Stimulated activated CD4-positive, alpha-beta T cell treated with anti-CD3 and anti-CD28 coated beads, Interleukin-1b, Interleukin-23, amount 100 ng/mL, for 4 hours (primary cell): ENCODE measurements around the gene ASS1.
"Not testable (repeated sequence)": the region's sequence is repeated elsewhere in the genome, so short reads cannot be mapped to it uniquely, and the experiment has no call there.

ENCODE experiments used
- DNase-seq, 2 donors: peaks; one replicate each; pipeline ENCODE4 v3.0.0-alpha.2; 2020; ENCODE audit warnings: low read depth in 2 of 2

ASS1 gene

DNA sequence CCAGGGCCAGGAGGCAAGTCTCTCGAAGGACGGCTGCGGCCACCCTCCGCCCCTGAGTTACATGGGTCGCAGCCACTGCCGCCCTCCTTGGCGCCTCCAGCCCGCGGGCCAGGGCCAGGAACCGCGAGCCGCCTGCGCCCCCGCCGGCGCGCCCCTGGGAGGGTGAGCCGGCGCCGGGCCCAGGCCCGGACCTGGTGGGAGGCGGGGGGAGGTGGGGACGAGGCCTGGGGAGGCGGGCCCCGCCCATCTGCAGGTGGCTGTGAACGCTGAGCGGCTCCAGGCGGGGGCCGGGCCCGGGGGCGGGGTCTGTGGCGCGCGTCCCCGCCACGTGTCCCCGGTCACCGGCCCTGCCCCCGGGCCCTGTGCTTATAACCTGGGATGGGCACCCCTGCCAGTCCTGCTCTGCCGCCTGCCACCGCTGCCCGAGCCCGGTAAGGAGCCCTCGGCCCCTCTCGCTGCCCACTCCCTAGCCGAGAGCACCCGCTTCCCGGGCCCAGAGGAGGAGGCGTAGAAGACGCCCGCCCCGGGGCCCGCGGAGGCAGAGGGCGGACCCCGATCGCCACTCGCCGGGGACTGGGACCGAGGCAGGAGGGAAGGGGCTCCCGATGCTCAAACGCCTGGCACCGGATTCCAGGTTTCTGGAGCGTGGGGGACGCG lies at the start of gene ASS1:
TSS of gene ASS1 (plus strand) at position 397 of the 657 bp plus-strand sequence. CDS start 7,268 bp downstream, outside the sequence.
- peak; percentile 44 to 62 for DNase-seq

DNA sequence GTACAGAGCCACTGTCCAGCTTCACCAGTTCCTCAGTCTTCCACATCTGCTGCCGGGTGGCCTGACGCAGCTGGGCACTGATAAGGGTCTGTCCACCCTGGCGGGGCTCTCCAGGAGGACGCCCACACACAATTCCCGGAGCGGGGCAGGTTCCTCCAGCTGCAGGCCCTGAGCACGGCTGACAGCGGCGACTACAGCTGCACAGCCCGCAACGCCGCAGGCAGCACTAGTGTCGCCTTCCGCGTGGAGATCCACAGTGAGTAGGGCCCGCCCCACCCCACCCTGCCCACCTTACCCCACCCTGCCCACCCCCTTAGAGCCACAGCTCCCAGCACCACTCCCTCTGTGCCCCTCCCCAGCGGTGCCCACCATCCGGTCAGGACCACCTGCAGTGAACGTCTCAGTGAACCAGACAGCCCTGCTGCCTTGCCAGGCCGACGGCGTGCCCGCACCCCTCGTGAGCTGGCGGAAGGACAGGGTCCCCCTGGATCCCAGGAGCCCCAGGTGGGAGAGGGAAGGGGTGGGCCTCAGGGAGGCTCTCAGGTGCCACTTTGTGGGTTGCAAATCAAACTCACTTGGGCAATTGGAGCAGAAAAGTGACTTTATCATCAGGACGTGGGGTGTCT lies 48.8 kb upstream of the ASS1 start:
- no peak for DNase-seq

DNA sequence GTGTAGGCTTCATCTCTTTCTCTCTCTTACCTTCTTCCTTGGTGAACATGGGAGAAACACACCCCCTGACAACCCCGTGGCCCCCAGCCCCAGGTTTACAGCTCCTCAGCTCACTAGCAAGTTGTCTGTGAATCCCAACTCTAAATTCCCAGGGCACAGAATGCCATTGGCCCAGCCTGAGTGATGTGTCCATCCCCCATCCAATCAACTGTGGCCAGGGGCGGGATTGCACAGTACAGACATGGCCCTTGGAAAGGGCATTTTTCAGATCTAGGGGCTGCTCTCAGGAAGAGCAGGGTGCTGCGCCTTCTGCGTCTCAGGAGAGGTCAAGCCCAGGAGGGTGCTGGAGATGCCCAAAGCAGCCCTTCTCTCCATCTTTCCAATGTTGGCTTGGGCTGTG lies 48.2 kb upstream of the ASS1 start:
- DNase-seq, result no peak

GRCh38 chr9:130398487-130399240 lies 46.1 kb upstream of the ASS1 start:
- no peak for DNase-seq

- DNase-seq, result no peak
These were observed 45.0 kb upstream of the ASS1 start for GRCh38 chr9:130399768-130400167.

GRCh38 chr9:130400870-130401269 lies 43.9 kb upstream of the ASS1 start:
- DNase-seq, result no peak

- not testable (repeated sequence) for DNase-seq
These were observed 43.0 kb upstream of the ASS1 start for GRCh38 chr9:130401742-130402141.

DNA sequence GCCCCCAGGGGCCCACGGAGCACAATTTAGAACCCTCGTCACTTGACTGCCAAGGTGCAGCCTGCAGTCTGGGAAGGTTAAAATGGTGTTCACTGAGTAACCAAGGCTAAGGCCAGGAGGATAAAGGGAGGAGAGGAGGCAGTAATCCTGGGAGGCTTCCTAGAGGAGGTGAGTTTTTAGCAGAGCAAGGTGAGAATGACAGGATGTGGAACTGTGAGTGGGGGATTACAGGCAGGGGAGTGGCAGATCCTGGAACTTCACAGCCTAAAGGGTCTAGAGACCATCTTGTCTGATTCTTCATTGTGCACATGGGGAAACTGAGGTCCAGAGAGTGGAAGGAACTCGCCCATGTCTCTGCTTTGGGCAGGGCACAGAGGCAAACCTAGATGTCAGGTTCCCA lies 42.5 kb upstream of the ASS1 start:
- no peak for DNase-seq

GRCh38 chr9:130402645-130403440 lies 41.9 kb upstream of the ASS1 start:
- DNase-seq, result no peak

- no peak for DNase-seq
These were observed 39.0 kb upstream of the ASS1 start for GRCh38 chr9:130405657-130406257.

- no peak for DNase-seq
These were observed 38.4 kb upstream of the ASS1 start for GRCh38 chr9:130406278-130406895.

- no peak for DNase-seq
These were observed 36.7 kb upstream of the ASS1 start for GRCh38 chr9:130407916-130408663.

DNA sequence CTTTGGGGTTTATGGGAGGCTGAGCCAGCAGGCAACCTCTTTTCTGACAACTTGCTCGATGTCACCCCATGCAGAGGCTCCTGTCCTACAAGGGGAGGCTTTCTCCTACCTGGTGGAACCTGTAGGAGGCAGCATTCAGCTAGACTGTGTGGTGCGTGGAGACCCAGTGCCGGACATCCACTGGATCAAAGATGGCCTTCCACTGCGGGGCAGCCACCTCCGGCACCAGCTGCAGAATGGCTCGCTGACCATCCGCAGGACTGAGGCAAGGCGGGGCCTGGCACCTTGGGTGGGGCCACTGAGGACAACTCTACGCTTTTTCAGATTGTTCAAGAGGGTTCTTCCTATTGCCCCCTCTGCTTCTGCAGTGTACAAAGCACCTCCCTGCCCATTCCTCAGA lies 36.1 kb upstream of the ASS1 start:
- no peak for DNase-seq

GRCh38 chr9:130409246-130409645 lies 35.5 kb upstream of the ASS1 start:
- no peak for DNase-seq

DNA sequence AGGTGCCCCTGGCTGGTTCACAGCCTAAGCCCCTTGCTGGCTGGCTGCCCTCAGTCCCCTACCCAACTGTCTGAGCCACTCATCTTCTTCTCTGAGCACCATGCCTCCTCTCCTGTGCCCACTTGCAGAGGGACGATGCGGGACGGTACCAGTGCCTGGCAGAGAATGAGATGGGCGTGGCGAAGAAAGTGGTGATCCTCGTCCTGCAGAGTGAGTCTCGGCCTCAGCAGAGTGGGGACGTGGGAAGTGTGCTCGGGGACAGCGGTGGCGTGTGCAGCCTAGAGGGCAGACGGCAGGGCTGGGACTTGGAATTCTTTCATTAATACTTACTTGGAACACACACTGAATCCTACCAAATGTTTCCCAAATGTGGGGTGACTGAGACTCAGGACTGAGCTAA lies 34.3 kb upstream of the ASS1 start:
- no peak for DNase-seq

DNA sequence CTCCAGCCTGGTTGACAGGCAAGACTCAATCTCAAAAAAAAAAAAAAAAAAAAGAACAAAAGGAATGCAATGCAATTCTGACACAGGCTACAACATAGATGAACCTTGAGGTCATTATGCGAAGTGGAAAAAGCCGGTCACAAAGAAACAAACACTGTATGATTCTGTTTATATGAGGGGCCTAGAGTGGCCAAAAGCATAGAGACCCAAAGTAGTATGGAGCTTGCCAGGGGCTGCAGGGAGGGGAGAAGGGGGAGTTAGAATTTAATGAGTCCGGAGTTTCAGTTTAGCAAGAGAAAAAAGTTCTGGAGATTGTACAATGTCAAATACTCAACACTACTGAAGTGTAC lies 33.2 kb upstream of the ASS1 start:
- DNase-seq, result no peak

DNA sequence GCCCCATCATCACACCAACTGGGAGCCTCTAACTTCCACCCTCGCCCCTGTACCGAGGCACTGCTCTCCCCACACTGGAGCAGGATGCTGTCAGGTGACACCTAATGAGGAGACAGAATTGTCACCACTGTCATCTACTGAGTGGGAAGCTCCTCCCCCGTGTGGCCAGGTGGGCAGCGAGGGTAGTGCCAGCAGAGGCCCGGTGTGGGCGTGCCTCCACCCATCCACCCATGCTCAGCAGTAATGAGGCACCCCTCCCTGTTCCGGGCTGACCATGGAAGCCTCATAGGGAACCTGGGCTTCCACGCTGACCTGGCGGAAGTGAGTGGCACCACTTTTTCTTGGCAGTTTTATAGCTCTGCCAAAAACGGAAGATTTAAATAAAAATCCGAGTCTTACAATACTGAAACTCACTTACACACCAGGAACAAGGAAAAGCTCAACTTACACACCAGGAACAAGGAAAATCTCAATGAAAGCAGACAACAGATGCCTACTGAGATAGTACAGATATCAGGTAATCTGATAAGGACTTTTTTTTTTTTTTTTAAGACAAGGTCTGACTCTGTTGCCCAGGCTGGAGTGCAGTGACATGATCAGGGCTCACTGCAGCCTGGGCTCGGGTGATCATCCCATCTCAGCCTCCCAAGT lies 30.6 kb upstream of the ASS1 start:
- DNase-seq, result no peak

DNA sequence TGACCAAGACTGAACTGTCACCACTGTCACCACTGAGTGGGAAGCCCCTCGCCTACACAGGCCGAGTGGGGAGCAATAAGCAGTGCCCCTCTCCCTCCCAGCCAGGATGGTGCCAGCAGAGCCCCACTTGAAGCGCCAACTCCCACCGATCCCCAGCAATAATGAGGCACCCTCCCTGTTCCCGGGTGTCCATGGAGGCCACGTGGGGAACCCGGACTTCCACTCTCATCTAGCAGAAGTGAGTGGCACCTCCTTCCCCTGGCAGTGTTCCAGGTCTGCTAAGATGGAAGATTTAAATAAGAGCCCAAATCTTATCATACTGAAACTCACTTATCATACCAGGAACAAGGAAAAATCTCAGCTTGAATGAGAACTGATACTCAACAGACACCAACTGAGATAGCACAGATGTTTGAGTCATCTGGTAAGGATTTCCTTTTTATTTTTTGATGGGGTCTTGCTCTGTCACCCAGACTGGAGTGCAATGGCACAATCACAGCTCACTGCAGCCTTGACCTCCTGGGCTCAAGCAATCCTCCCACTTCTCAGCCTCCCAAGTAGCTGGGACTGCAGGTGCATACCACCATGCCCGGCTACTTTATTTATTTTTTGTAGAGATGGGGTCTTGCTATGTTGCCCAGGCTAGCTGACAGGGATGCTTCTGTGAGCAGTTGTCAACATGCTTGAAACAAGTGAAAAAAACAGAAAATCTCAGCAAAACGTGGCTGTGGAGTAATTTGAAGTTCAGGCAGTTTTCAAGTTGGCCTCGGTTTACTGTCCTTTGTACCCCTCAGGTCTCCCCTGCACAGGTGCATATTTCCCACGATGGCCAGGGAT lies 29.6 kb upstream of the ASS1 start:
- DNase-seq, result no peak

DNA sequence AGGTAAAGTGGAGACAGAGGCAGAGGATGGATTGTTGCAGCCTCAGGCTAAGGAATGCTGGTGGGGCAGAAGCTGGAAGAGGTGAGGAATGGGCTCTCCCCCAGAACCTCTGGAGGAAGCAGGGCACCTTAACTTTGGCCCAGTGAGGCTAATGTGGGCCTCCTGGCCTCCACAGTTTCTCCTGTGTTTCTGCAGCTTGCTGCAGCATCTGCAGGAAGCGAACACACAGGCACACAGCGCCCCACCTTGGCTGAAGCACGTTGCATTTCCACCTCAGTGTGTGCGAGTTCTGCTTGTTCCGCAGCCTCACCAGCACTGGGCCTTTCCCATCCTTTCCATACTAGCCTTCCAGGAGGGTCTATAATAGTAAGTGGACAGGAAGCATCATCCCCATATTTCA lies 27.2 kb upstream of the ASS1 start:
- DNase-seq, result no peak
